CD14-positive monocyte (primary cell): ENCODE data around the gene DNAI2. TPM values are rescaled to one million over a fixed set of nuclear protein-coding genes. Genes with fewer than 3 reads are reported as not detected.

ENCODE experiments used
- DNase-seq, 3 donors: peaks; one replicate each; pipeline ENCODE4 v3.0.0-alpha.2; 2011 to 2022
- H2AFZ ChIP-seq: 2 replicates; pipeline ENCODE4 v1.6.0; 2012; ENCODE audit warnings: mild to moderate bottlenecking, low read depth, low read length, inconsistent platforms; ENCODE audit not compliant: insufficient read depth, poor library complexity, severe bottlenecking
- H3K27ac ChIP-seq, 2 donors: 1 replicate in 1 of 2; 2 replicates in 1 of 2; pipeline ENCODE4 v1.5.1; 2012 to 2013; ENCODE audit warnings: low read length in 2 of 2, control low read depth in 1 of 2, inconsistent platforms in 1 of 2, low read depth in 1 of 2, mild to moderate bottlenecking in 1 of 2
- H3K27me3 ChIP-seq, 2 donors: one replicate each; pipeline versions ENCODE4 v1.6.0 to v1.6.1; 2011 to 2013; ENCODE audit warnings: low read length in 2 of 2; ENCODE audit not compliant: control insufficient read depth in 2 of 2, insufficient read depth in 2 of 2
- H3K36me3 ChIP-seq, 2 donors: replicated peaks in 1 of 2; 1 replicate in 1 of 2; 2 replicates in 1 of 2; pipeline versions ENCODE4 v1.5.1 to v1.6.1; 2012 to 2013; ENCODE audit warnings: low read length in 2 of 2, control low read depth in 1 of 2, inconsistent platforms in 1 of 2, mild to moderate bottlenecking in 1 of 2; ENCODE audit not compliant: insufficient read depth in 2 of 2, control insufficient read depth in 1 of 2
- H3K4me1 ChIP-seq, 2 donors: 1 replicate in 1 of 2; 2 replicates in 1 of 2; pipeline versions ENCODE4 v1.5.1 to v1.6.1; 2012 to 2013; ENCODE audit warnings: low read length in 2 of 2, control low read depth in 1 of 2, inconsistent platforms in 1 of 2, mild to moderate bottlenecking in 1 of 2, moderate library complexity in 1 of 2; ENCODE audit not compliant: insufficient read depth in 2 of 2, control insufficient read depth in 1 of 2
- H3K4me2 ChIP-seq: replicated peaks from 2 replicates; pipeline ENCODE3; 2012; ENCODE audit warnings: low read length, moderate library complexity, mild to moderate bottlenecking; ENCODE audit not compliant: poor library complexity, severe bottlenecking; ENCODE audit errors: extremely low read depth
- H3K4me3 ChIP-seq, 3 experiments: fragments of 200-600 bp in 1 of 3; sonication (generic) in 1 of 3; replicated peaks in 1 of 3; 1 replicate in 2 of 3; 2 replicates in 1 of 3; pipeline ENCODE4 v1.5.1; 2011 to 2013; ENCODE audit warnings: low read length in 3 of 3, mild to moderate bottlenecking in 3 of 3, control low read depth in 2 of 3, low read depth in 2 of 3, inconsistent platforms in 1 of 3, moderate library complexity in 1 of 3
- H3K79me2 ChIP-seq: 2 replicates; pipeline ENCODE4 v1.6.0; 2012; ENCODE audit warnings: mild to moderate bottlenecking, control low read depth, inconsistent platforms, low read length, moderate library complexity; ENCODE audit not compliant: insufficient read depth
- H3K9ac ChIP-seq: 2 replicates; pipeline ENCODE4 v1.6.0; 2017; ENCODE audit warnings: low read length, mild to moderate bottlenecking; ENCODE audit not compliant: insufficient read depth, poor library complexity, severe bottlenecking
- H3K9me3 ChIP-seq, 2 donors: replicated peaks in 1 of 2; 1 replicate in 1 of 2; 2 replicates in 1 of 2; pipeline versions ENCODE4 v1.5.1 to v1.6.1; 2012 to 2013; ENCODE audit warnings: low read length in 2 of 2, control low read depth in 1 of 2; ENCODE audit not compliant: control insufficient read depth in 1 of 2, insufficient read depth in 1 of 2
- H4K20me1 ChIP-seq: 2 replicates; pipeline ENCODE4 v1.6.0; 2012; ENCODE audit warnings: mild to moderate bottlenecking, low read length, control low read depth, moderate library complexity; ENCODE audit not compliant: insufficient read depth
- H3K27ac Mint-ChIP-seq, 7 donors: one replicate each; pipeline ENCODE4 v1.8.0; 2020; ENCODE audit warnings: mild to moderate bottlenecking in 7 of 7, mixed read lengths in 7 of 7, moderate library complexity in 6 of 7, inconsistent platforms in 2 of 7
- H3K27me3 Mint-ChIP-seq, 3 donors: one replicate each; pipeline ENCODE4 v1.8.0; 2021 to 2022; ENCODE audit warnings: low read depth in 3 of 3, mild to moderate bottlenecking in 3 of 3, mixed read lengths in 3 of 3, moderate library complexity in 3 of 3, inconsistent platforms in 1 of 3
- H3K36me3 Mint-ChIP-seq, 2 donors: one replicate each; pipeline ENCODE4 v1.8.0; 2020; ENCODE audit warnings: mixed read lengths in 2 of 2, inconsistent platforms in 1 of 2, mild to moderate bottlenecking in 1 of 2
- H3K4me1 Mint-ChIP-seq: one replicate; pipeline ENCODE4 v1.8.0; 2020; ENCODE audit warnings: mild to moderate bottlenecking, mixed read lengths
- H3K4me3 Mint-ChIP-seq, 2 donors: one replicate each; pipeline ENCODE4 v1.8.0; 2020; ENCODE audit warnings: mild to moderate bottlenecking in 2 of 2, mixed read lengths in 2 of 2, moderate library complexity in 1 of 2
- H3K9me3 Mint-ChIP-seq, 7 donors: one replicate each; pipeline ENCODE4 v1.8.0; 2020 to 2022; ENCODE audit warnings: mixed read lengths in 7 of 7, mild to moderate bottlenecking in 6 of 7, moderate library complexity in 6 of 7, inconsistent platforms in 2 of 7
- CTCF ChIP-seq: fragments of 200-600 bp; IDR thresholded peaks from one replicate; pipeline ENCODE4 v1.8.0; 2022; ENCODE audit warnings: antibody characterized with exemption, mild to moderate bottlenecking
- WGBS: methylation state at CpG from one replicate; pipeline ENCODE4 v1.1.5; 2013; ENCODE audit warnings: missing lambda C conversion rate; ENCODE audit not compliant: insufficient coverage; 5-methylcytosine and 5-hydroxymethylcytosine counted together
- intact Hi-C, 2 donors: fragments of 100-400 bp; cut with micrococcal nuclease; formaldehyde crosslinking; loops; one replicate each; pipeline versions ENCODE4 v1.15.0 to v1.15.1; 2023
- polyA plus RNA-seq, 3 donors: library from polyadenylated mRNA; depleted of rRNA in 1 of 3; unstranded in 2 of 3; stranded (reverse) in 1 of 3; fragments of 300-500 nt in 2 of 3; fragments of >200 nt in 1 of 3; fragmentation: Illumina TruSeq in 2 of 3; gene quantifications; 1 replicate in 2 of 3; 2 replicates in 1 of 3; pipeline ENCODE4 v1.2.3, GENCODE V29; 2012 to 2021

The DNAI2 gene
- polyA plus RNA-seq, 3 donors, result 0.07 TPM; not detected in 2

GRCh38 chr17:74268558-74268957 is 5.5 kb upstream of the DNAI2 start:
- H3K4me2 ChIP-seq, result no peak overlapping the region
- H2AFZ ChIP-seq, result no peak overlapping the region
- H4K20me1 ChIP-seq, result no peaks in the 10 kb centered on the region
- TF ChIP-seq CTCF, result no peak
- Mint-ChIP-seq H3K27me3 (peaks cover 16 to 32% (median 22%) of the 10 kb centered on the region in 3 donors), H3K36me3 (no peaks in the 10 kb centered on the region), H3K27ac (no peak overlapping the region), H3K4me3 (peak overlapping the region in 1 of 2 donors; percentile 27), H3K4me1 (peaks cover 10% of the 10 kb centered on the region), H3K9me3 (peaks cover 5 to 10% (median 7%) of the 10 kb centered on the region in 7 donors)
- peaks cover 0 to 3% of the 10 kb centered on the region in 2 donors for H3K9me3 ChIP-seq
- no peak overlapping the region for H3K9ac ChIP-seq
- H3K4me1 ChIP-seq, result no peaks in the 10 kb centered on the region
- H3K27ac ChIP-seq, result no peak overlapping the region
- no peaks in the 10 kb centered on the region for H3K79me2 ChIP-seq
- no peak for DNase-seq
- no peak overlapping the region for H3K4me3 ChIP-seq
- WGBS, result 37% methylated on average over 4 of the region's 8 CpGs
- H3K27me3 ChIP-seq, result peaks cover 0 to 9% of the 10 kb centered on the region in 2 donors
- intact Hi-C loops, result no loop called here
- no peaks in the 10 kb centered on the region for H3K36me3 ChIP-seq

DNA sequence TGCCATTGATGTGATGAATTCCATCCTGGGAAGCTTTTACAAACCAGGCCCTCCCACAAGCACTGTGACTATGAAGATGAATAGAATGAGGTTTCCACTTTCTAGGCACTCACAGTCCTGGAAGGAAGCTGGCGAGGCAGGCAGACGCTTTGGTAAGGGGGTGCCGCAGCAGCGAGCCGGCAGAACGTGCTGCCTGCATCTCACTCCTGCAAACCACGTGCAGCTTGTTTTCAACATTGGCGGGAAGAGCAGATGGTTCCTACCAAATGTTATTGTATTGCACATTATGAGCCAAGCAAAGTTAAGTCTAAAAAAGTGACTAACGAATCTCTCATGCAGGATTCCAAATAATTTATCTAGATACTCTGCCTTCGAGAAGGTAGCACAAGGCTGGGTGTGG is 3.7 kb upstream of the DNAI2 start:
- H3K4me1 Mint-ChIP-seq, result peaks cover 26% of the 10 kb centered on the region
- Histone ChIP-seq H3K27ac (no peak overlapping the region), H3K9me3 (peaks cover 0 to 3% of the 10 kb centered on the region in 2 donors), H3K36me3 (no peaks in the 10 kb centered on the region), H3K9ac (no peak overlapping the region), H2AFZ (no peak overlapping the region), H3K79me2 (no peaks in the 10 kb centered on the region), H4K20me1 (no peaks in the 10 kb centered on the region), H3K27me3 (peaks cover 3 to 22% of the 10 kb centered on the region in 2 donors), H3K4me3 (no peak overlapping the region), H3K4me1 (peaks cover 14% of the 10 kb centered on the region in 2 donors), H3K4me2 (no peak overlapping the region)
- no peak for TF ChIP-seq CTCF
- peaks cover 25 to 46% (median 35%) of the 10 kb centered on the region in 3 donors for H3K27me3 Mint-ChIP-seq
- no peak overlapping the region for H3K27ac Mint-ChIP-seq
- 48% methylated on average over 7 of the region's 10 CpGs for WGBS
- peaks cover 5 to 10% (median 7%) of the 10 kb centered on the region in 7 donors for H3K9me3 Mint-ChIP-seq
- no peak overlapping the region for H3K4me3 Mint-ChIP-seq
- H3K36me3 Mint-ChIP-seq, result no peaks in the 10 kb centered on the region
- intact Hi-C loops, result no loop called here
- no peak for DNase-seq
